Smooth muscle cell (in vitro differentiated cells): ENCODE results near the gene CLCN4. TPM values are rescaled to one million over a fixed set of nuclear protein-coding genes. Genes with fewer than 3 reads are reported as not detected.

ENCODE experiments used
- DNase-seq: peaks from one replicate; lab custom pipeline; 2025; ENCODE audit not compliant: unreplicated experiment; lab: John Stamatoyannopoulos, UW
- H2AFZ ChIP-seq: fragments of 200-600 bp; sonication (generic); 2 replicates; pipeline ENCODE4 v1.6.0; 2016; ENCODE audit warnings: antibody characterized with exemption, low read depth, mild to moderate bottlenecking
- H3F3A ChIP-seq: fragments of 200-600 bp; sonication (generic); 2 replicates; pipeline ENCODE4 v1.6.0; 2017; ENCODE audit warnings: antibody characterized with exemption, low read depth
- H3K27ac ChIP-seq: fragments of 200-600 bp; sonication (generic); 2 replicates; pipeline ENCODE4 v1.5.1; 2016; ENCODE audit warnings: low read depth, mild to moderate bottlenecking
- H3K27me3 ChIP-seq: fragments of 200-600 bp; sonication (generic); 2 replicates; pipeline ENCODE4 v1.6.1; 2016; ENCODE audit warnings: low read depth, mild to moderate bottlenecking
- H3K36me3 ChIP-seq: fragments of 200-600 bp; sonication (generic); 2 replicates; pipeline ENCODE4 v1.5.1; 2016; ENCODE audit warnings: low read depth
- H3K4me1 ChIP-seq: fragments of 200-600 bp; sonication (generic); 2 replicates; pipeline ENCODE4 v1.5.1; 2016; ENCODE audit warnings: low read depth
- H3K4me2 ChIP-seq: fragments of 200-600 bp; sonication (generic); 2 replicates; pipeline ENCODE4 v1.6.0; 2016; ENCODE audit warnings: mild to moderate bottlenecking
- H3K4me3 ChIP-seq: fragments of 200-600 bp; sonication (generic); 2 replicates; pipeline ENCODE4 v1.5.1; 2016; ENCODE audit warnings: mild to moderate bottlenecking
- H3K79me2 ChIP-seq: fragments of 200-600 bp; sonication (generic); 2 replicates; pipeline ENCODE4 v1.6.0; 2016; ENCODE audit warnings: low read depth, mild to moderate bottlenecking
- H3K9ac ChIP-seq: fragments of 200-600 bp; sonication (generic); 2 replicates; pipeline ENCODE4 v1.6.0; 2016; ENCODE audit warnings: low read depth
- H3K9me3 ChIP-seq: fragments of 200-600 bp; sonication (generic); replicated peaks from 2 replicates; pipeline ENCODE4 v1.5.1; 2016; ENCODE audit warnings: low read depth
- H4K20me1 ChIP-seq: fragments of 200-600 bp; sonication (generic); 2 replicates; pipeline ENCODE4 v1.6.0; 2016; ENCODE audit warnings: low read depth
- CTCF ChIP-seq: fragments of 200-600 bp; sonication (generic); IDR thresholded peaks from 2 replicates; pipeline ENCODE4 v1.5.1; 2017; ENCODE audit warnings: borderline replicate concordance, mild to moderate bottlenecking, antibody characterized with exemption; ENCODE audit not compliant: insufficient read depth, poor library complexity, severe bottlenecking
- WGBS: methylation state at CpG from one replicate; pipeline ENCODE4 v1.1.7; 2016; ENCODE audit warnings: low lambda C conversion rate; 5-methylcytosine and 5-hydroxymethylcytosine counted together
- polyA plus RNA-seq: library from polyadenylated mRNA; unstranded; fragments of >200 nt; fragmentation: Nextera tagmentation; extraction: Ambion mirVana; gene quantifications from 2 replicates; pipeline ENCODE4 v1.2.1, GENCODE V29; 2016
- total RNA-seq: library from RNA; depleted of rRNA; stranded (reverse); fragments of >200 nt; gene quantifications from 2 replicates; pipeline ENCODE4 v1.2.3, GENCODE V29; 2014

Gene CLCN4
- total and polyA plus RNA-seq, 2 experiments from 2014 or later: 2.5 to 3.1 TPM

- Histone ChIP-seq H4K20me1 (no peaks in the 10 kb centered on the region), H3K4me3 (no peak overlapping the region), H2AFZ (no peak overlapping the region), H3K4me2 (no peak overlapping the region), H3K27ac (no peak overlapping the region), H3K79me2 (no peaks in the 10 kb centered on the region), H3K36me3 (no peaks in the 10 kb centered on the region), H3K9ac (no peak overlapping the region), H3K4me1 (no peaks in the 10 kb centered on the region), H3K9me3 (no peaks in the 10 kb centered on the region), H3K27me3 (no peaks in the 10 kb centered on the region), H3F3A (no peaks in the 10 kb centered on the region)
- DNase-seq: no peak
- TF ChIP-seq CTCF: no peak
- whole genome bisulfite sequencing: 72% methylated on average over 7 of the region's 7 CpGs
Observed at GRCh38 chrX:10237241-10237640, 80.5 kb downstream of the CLCN4 start.

GRCh38 chrX:10239611-10240064, 82.9 kb downstream of the CLCN4 start:
- TF ChIP-seq CTCF: no peak
- no peaks in the 10 kb centered on the region for H4K20me1 ChIP-seq
- 57% methylated on average over 11 of the region's 11 CpGs for WGBS
- H3K27ac ChIP-seq: peak overlapping the region; percentile 56
- no peaks in the 10 kb centered on the region for H3K36me3 ChIP-seq
- no peak overlapping the region for H3K4me3 ChIP-seq
- no peaks in the 10 kb centered on the region for H3K79me2 ChIP-seq
- H2AFZ ChIP-seq: no peak overlapping the region
- no peak overlapping the region for H3K4me2 ChIP-seq
- H3K9me3 ChIP-seq: no peaks in the 10 kb centered on the region
- no peaks in the 10 kb centered on the region for H3F3A ChIP-seq
- no peak for DNase-seq
- H3K27me3 ChIP-seq: no peaks in the 10 kb centered on the region
- no peak overlapping the region for H3K9ac ChIP-seq
- no peaks in the 10 kb centered on the region for H3K4me1 ChIP-seq

- H3K36me3 ChIP-seq: no peaks in the 10 kb centered on the region
- no peak overlapping the region for H3K4me3 ChIP-seq
- H3K27ac ChIP-seq: no peak overlapping the region
- no peaks in the 10 kb centered on the region for H3K9me3 ChIP-seq
- no peaks in the 10 kb centered on the region for H3K27me3 ChIP-seq
- H4K20me1 ChIP-seq: no peaks in the 10 kb centered on the region
- H3K79me2 ChIP-seq: no peaks in the 10 kb centered on the region
- TF ChIP-seq CTCF: no peak
- H3K9ac ChIP-seq: no peak overlapping the region
- no peak overlapping the region for H3K4me2 ChIP-seq
- H3K4me1 ChIP-seq: no peaks in the 10 kb centered on the region
- no peaks in the 10 kb centered on the region for H3F3A ChIP-seq
- 55% methylated on average over 4 of the region's 4 CpGs for WGBS
- DNase-seq: no peak
- no peak overlapping the region for H2AFZ ChIP-seq
Observed at GRCh38 chrX:10240918-10241317, 84.1 kb downstream of the CLCN4 start.

GRCh38 chrX:10242026-10242425, 85.3 kb downstream of the CLCN4 start:
- Histone ChIP-seq H4K20me1 (no peaks in the 10 kb centered on the region), H3K9ac (no peak overlapping the region), H3F3A (no peaks in the 10 kb centered on the region), H3K27me3 (no peaks in the 10 kb centered on the region), H3K36me3 (no peaks in the 10 kb centered on the region), H3K79me2 (no peaks in the 10 kb centered on the region), H3K9me3 (no peaks in the 10 kb centered on the region), H3K4me3 (no peak overlapping the region), H3K4me1 (no peaks in the 10 kb centered on the region), H2AFZ (no peak overlapping the region), H3K27ac (no peak overlapping the region), H3K4me2 (no peak overlapping the region)
- DNase-seq: no peak
- WGBS: 60% methylated on average over 5 of the region's 5 CpGs
- no peak for TF ChIP-seq CTCF
